ENCODE results near the gene DCTN2. TPM values are rescaled to one million over a fixed set of nuclear protein-coding genes. Genes with fewer than 3 reads are reported as not detected.
"Not testable (repeated sequence)": the region's sequence is repeated elsewhere in the genome, so short reads cannot be mapped to it uniquely, and the experiment has no call there.

Gene DCTN2
- total RNA-seq, 1 donor from 2014 or later, result 28.9 TPM

DNA sequence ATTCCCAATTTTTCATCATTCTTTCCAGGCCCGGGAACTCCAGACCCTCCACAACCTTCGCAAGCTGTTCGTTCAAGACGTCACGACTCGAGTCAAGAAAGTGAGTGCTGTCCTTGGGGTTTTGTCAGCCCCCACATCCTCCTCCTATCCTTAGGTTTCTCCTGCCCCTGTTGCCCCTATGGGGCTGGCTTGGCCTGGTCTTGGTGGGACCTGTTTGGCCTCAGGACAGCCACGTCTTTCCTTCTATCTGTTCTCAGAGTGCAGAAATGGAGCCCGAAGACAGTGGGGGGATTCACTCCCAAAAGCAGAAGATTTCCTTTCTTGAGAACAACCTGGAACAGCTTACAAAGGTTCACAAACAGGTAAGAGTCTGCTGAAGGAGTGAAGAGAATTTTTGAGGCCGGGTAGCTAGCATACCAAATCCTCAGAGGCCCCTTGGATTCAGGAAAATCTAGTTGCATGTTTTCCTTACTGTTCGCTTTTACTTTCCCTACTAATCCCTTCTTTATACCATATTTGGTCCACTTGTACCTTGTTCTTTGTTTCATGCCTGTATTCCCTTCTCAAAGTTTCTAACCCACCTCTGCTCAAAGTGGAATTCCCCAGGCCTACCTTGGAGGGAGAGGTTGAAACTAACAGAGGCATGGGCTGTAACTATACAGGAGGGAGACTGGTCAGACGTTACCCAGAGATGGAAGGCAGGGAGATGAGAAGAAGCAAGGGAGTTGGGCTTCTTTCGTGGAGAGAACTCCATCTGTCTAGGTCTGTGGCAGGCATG, 31.2 kb upstream of the DCTN2 start:
- no peak for ATAC-seq
- no peak for DNase-seq (ENCODE audit: low spot score)

DNA sequence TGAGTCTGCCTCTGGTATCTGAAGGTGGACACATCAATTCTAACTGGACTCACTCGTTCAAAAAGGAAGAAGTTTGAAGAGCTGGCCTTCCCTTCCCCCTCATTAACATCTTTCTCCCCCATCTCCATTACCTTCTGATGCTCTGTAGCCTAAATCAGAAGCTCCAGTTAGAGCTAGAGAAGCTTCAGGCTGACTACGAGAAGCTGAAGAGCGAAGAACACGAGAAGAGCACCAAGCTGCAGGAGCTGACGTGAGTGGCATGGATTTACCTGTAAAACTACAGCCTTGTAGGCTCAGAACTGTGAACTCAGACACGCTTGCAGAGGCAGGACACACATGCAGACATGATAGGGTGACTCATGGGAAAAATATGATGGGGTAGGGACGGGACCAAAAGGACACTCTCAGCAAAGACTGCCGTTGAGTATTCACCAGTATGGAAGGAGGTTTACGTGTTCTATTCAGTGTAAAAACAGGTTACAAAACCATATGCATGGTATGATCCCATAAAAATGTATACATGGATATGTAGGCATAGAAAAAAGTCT, 29.7 kb upstream of the DCTN2 start:
- DNase-seq (ENCODE audit: low spot score), result no peak
- ATAC-seq, result no peak

DNA sequence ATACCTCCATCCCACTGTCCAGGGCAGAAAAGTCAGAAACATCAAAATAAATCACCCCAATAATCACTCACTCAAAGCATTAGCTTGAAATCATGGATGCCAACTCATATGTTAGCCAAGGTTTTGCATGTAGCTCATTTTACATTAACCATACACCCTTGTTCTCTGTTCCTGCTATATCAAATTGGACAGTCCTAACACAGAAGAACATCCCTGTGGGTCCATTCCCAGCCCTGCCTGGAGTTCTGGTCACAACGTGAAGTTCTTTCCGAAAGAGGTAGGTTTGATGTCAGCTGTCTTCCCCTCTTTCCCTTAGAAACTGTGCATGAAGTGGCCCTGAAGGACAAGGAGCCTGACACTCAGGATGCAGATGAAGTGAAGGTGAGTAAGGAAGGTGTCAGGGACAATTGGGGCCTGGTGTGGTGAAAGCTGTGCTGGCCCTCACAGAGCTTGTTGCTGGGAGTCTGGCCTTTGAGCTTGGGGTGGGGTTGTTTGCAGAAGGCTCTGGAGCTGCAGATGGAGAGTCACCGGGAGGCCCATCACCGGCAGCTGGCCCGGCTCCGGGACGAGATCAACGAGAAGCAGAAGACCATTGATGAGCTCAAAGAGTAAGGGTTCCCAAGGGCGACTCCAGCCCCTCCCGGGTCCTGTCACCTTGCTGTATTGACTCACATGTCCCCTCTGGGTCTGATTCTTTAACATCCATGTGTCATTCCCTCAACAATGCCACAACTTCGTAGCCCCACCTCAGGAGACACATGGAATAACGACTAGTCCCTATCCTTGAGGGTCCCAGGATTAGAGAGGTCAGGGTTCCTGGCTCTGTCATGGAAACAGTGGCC, 29.0 kb upstream of the DCTN2 start:
- no peak for DNase-seq (ENCODE audit: low spot score)

DNA sequence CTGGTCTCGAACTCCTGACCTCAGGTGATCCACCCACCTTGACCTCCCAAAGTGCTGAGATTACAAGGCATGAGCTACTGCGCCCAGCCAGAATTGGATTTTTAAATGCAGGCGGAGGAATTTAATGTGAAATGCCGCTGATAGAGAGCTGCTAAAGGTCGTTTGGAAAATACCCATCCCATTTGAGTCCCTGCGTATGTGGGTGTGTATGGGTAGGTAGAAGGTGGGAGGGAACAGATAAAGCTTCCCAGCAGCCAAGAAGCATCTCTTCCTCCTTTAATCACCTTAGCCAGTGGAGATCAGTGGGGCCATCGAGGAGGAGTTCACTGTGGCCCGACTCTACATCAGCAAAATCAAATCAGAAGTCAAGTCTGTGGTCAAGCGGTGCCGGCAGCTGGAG, 27.8 kb upstream of the DCTN2 start:
- no peak for DNase-seq (ENCODE audit: low spot score)
- ATAC-seq, result no peak

More for the DNA sequence above, 29.0 kb upstream of the DCTN2 start:
- peak; percentile 31 for ATAC-seq

DNA sequence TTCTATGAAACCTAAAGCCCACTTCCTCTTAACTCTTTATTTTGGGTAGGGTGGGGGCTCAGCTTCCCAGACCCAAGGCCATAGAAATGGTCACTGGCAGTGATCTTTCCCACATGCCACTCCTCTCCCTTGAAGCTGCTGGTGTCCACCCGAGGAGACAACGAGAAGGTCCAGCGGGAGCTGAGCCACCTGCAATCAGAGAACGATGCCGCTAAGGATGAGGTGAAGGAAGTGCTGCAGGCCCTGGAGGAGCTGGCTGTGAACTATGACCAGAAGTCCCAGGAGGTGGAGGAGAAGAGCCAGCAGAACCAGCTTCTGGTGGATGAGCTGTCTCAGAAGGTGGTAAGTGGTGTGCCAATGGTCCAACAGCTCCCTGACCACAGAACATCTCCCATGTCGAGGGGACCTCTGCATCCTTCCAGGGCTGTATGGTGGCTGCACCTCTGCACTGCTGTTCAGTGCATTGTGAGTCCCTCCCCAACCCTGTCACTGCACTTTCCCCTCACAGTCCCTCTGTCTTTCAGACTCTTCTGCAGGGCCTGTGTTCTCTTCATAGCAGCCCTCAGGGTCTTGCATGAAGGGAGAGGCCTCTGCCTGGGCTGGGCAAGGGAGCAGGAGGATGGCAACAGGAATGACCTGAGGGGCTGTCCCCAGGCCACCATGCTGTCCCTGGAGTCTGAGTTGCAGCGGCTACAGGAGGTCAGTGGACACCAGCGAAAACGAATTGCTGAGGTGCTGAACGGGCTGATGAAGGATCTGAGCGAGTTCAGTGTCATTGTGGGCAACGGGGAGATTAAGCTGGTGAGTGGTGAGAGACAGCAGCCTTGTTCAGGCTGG, 25.2 kb upstream of the DCTN2 start:
- no peak for DNase-seq (ENCODE audit: low spot score)
- ATAC-seq, result no peak

DNA sequence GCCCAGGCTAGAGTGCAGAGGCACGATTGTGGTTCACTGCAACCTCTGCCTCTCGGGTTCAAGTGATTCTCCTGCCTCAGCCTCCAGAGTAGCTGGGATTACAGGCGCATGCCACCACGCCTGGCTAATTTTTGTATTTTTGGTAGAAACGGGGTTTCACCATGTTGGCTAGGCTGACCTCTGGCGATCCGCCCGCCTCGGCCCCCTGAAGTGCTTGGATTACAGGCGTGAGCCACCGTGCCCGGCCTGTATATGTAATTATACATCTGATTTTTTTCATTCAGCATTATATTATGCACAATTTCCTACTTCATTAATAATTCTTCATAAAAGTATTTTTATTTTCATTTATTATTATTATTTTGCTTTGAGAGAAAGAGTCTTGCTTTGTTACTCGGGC, 23.4 kb upstream of the DCTN2 start:
- DNase-seq (ENCODE audit: low spot score); ATAC-seq: not testable (repeated sequence)

DNA sequence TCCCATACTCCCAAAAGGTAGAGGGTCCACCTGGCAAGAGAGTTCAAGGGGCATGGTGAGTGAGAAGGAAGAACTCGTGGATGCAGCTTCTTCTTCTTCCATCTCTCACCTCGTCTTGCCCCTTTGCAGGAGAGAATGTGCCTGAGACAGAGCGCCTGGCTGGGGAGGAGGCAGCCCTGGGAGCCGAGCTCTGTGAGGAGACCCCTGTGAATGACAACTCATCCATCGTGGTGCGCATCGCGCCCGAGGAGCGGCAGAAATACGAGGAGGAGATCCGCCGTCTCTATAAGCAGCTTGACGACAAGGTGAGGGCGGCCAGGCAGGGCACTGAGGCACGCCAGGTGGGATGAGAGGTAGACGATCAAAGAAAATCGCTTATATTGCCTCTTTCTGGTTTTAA, 22.9 kb upstream of the DCTN2 start:
- DNase-seq (ENCODE audit: low spot score), result no peak
- no peak for ATAC-seq

DNA sequence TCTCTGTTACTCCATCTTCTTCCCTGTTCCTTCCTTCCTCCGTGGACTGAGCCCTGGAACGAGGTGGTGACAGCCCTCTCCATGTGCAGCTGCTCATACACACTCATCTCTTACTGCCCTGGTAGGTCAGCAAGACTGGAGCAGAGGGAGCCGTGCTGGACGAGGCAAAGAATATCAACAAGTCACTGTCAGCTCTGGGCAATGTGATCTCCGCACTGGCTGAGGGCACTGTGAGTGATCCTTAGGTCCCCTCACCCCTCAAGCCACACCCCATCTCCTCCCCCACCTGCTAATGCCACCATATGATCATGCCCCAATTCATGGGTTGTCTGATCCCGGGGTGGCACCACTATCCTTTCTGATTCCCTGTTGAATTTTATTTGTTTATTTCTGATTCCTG, 21.8 kb upstream of the DCTN2 start:
- DNase-seq (ENCODE audit: low spot score) (no peak), ATAC-seq (no peak)

DNA sequence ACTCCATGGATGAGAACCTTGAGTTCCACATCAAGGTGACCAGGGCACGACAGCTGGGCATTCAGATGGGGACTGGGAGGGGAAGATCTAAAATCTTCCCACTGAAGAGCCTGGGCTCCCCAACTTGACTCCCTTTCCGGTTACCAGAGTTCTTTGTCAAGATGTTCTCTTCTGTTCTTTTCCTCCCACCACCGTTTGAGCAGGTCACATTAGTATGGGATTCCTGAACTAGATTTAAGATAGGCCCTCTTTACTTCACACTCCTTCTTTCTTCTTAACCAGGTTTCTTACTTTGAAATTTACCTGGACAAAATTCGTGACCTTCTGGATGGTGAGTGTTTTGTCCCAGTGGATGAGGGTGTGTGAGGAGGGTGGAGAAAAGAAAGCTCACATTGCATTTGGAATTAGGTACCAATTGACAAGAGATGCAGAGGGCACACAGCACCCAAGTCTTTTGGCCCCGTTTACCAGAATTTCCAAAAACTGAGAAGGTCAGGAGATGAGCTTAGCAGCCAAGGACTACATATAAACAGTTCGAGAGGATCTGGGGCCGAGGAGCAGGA, 17.3 kb upstream of the DCTN2 start:
- DNase-seq (ENCODE audit: low spot score) (no peak), ATAC-seq (no peak)

DNA sequence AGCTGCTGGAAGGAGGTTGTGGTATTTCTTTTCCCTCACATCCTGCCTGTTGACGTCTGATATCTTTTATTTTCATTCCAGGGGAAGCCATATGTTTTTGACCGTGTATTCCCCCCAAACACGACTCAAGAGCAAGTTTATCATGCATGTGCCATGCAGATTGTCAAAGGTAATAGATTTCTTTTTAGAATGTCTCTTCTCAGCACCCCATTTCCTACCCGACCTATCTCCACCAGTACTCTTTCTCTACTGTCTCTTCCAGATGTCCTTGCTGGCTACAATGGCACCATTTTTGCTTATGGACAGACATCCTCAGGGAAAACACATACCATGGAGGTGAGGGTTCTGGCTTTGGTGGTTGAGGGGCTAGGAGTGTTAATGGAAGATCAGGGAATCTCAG, 16.4 kb upstream of the DCTN2 start:
- ATAC-seq, result no peak

DNA sequence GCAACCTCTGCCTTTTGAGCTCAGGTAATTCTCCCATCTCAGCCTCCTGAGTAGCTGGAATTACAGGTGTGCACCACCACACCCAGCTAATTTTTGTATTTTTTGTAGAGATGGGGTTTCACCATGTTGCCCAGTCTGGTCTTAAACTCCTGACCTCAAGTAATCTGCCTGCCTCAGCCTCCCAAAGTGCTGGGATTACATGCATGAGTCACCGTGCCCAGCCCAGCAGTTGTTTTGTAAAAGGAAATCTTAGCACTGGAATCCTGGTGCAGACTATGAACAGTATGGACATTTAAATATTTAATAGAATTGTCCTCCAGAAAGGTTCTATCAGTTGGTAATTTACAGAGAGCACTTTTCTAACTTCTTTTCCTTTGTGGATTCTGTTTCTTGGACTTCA, 14.1 kb upstream of the DCTN2 start:
- not testable (repeated sequence) for DNase-seq (ENCODE audit: low spot score); ATAC-seq

More for the DNA sequence above, 16.4 kb upstream of the DCTN2 start:
- no peak for DNase-seq (ENCODE audit: low spot score)

DNA sequence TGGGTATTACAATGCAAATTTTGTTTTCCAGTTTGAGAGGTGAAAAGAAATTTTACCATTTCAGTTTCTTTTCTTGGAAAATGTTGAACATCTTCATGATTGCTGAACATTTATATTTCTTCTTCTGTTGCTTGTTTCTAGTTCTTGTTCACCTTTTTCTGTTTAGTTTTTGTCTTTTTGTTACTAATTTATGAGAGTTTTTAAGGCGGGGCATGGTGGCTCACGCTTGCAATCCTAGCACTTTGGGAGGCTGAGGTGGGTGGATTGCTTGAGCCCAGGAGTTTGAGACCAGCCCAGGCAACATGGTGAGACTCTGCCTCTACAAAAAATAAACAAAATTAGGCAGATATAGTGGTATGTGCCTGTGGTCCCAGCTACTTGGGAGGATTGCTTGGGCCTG, 13.5 kb upstream of the DCTN2 start:
- ATAC-seq (no peak), DNase-seq (ENCODE audit: low spot score) (no peak)

DNA sequence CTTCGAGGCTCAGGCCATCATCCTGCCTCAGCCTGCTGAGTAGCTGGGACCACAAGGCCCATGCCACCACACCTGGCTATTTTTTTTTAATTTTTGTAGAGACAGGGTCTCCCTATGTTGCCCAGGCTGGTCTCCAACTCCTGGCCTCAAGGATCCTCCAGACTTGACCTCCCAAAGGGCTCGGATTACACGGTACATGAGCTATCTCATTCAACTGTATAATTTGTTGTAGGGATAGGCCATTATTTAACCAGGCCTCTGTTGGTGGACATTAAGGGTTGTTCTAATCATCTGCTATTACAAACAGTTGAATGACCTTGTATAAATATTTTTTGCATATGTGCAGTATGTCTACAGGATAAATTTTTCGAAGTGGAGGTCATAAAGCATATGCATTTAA, 11.9 kb upstream of the DCTN2 start:
- DNase-seq (ENCODE audit: low spot score) (no peak), ATAC-seq (no peak)

DNA sequence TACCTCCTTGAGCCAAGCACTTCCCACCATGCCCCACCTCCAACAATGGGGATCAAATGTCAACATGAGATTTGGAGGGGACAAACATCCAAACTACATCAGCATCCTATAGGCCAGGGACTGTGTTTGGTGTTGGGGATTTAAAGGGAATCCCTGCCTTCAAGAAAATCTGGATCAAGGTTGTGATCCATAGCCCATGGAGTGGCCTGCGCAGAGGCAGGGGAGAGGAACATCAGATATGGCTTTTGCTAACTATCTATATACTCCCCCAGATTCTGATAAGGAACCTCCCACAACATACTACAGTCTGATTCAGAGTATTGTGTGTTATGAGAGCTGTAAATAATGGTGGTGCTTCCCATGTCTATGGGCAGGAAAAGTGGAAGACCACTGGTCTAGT, 7.9 kb upstream of the DCTN2 start:
- no peak for DNase-seq (ENCODE audit: low spot score)

DNA sequence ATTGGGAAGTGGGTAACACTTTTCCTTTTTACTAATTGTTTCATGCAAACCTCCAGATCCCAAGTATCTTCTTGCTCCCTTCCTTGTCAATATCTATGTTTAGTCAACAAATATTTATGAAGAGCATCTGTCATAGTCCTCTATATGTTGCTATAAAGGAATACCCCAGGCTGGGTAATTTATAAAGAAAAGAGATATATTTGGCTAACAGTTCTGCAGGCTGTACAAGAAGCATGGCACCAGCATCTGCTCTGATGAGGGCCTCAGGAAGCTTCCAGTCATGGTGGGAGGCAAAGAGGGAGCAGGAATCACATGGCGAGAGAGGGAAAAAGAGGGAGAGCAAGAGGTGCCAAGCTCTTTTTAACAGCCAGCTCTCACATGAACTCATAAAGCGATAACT, 7.5 kb upstream of the DCTN2 start:
- ATAC-seq (no peak), DNase-seq (ENCODE audit: low spot score) (no peak)

More for the DNA sequence above, 7.9 kb upstream of the DCTN2 start:
- no peak for ATAC-seq

DNA sequence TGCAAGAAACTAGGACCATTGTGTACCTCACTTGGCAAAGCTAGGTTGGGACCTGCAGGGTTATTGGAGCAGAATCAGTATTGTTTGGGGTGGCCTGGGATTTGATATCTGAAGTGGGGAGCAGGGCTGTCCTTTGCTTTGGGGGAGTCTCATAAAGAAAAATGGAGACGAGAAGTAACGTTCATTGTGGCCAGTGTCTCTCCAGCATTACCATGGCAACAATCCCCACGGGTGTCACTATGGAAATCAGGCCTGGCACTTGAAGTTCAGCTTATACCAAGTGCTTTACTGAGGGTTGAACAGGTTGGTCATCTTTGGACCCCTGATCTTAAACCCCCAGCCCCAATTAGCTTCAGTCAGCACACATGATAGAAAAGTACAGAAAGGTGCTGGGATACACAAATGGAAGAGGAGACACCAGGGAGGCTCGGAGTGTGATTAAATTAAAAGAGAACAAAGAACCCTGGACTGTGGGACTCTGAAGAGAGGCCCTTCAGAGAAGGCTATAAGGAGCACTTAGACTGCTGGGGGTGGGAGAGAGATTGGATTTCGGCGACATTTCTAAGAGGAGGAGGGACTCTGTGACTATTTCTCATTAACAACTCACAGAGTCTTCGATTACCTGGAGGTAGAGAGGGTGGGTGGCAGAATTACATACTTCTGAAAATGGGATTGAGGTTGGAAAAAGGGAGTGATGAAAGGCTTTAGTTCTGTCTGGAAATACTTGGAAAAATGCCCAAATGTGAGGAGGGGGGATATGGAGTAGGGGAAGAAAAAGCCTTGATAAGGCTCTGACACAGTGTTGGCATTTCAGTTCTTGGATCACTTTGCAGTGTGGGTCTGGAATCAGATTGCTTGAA, 6.6 kb upstream of the DCTN2 start:
- no peak for ATAC-seq
- no peak for DNase-seq (ENCODE audit: low spot score)

DNA sequence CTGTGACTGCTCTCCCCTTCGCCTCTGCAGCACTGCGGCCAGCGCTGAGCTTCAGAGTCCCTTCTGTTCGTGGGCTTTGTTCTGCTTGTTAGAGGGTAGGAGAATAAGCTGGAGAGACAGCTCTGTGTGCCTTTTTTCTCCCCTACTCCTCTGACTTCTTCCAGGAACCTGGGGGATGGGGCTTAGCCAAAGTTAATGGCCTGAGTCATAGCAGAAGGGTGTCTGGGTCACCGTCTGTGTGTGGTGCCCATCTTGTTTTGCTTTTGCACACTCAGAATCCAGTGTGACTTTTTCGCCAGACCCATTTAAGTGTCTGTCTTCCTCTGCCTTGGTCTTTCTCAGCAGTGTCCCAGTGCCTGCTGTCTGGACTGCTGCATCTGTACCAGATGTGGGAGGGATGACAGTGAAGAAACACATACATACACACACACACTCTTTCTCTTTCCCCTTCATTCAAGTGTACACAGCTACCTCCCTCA, 5.9 kb upstream of the DCTN2 start:
- DNase-seq (ENCODE audit: low spot score) (no peak), ATAC-seq (no peak)

DNA sequence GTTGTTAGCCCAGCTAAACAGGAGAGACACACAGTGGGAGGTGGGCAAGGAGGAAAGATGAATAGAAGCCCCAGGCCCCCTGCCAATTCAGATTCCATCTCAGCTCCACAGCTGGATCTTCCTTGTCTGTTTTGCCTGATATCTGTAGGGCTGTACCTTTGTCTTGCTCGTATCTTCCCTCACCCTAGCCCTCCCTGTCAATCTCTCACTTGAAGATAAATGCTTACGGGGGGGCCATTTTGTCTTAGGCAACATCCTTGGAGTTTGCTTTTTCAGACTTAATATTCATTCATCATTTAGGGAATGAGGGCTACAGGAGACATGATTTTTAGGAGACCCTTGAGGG, 5.3 kb upstream of the DCTN2 start:
- no peak for ATAC-seq

DNA sequence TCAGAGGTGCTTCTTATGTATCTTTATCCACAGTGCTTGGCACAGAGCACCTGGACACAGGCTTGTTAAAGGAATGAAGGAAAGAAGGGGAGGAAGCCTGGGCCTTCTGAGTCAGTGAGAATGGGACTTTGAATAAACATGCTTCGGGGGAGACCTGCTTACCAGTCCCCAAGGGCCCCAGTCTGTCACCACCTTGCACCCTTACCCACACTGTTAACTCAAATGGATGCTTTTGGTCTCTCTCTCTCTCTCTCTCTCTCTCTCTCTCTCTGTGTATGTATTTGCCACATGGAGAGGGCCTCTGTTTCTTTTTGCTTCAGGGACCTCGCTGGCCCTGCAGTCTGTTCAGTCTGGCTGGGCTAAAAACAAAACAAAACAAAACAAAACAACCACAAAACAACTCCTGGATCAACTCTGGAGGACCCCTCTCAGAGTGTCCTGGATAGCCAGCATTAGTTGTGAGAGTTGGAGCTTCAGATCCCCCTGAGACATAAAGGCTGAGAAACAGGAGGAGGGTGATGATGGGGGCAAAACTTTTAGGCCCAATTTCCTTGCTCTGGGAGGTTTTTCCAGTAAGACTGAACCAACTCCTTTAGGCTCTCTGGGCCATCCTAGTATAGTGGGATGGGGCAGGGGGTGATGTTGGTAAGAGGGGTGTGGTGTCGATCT, 4.8 kb upstream of the DCTN2 start:
- DNase-seq (ENCODE audit: low spot score) (no peak), ATAC-seq (no peak)

More for the DNA sequence above, 5.3 kb upstream of the DCTN2 start:
- no peak for DNase-seq (ENCODE audit: low spot score)
